Fibroblast of mammary gland (primary cell): ENCODE measurements around the gene PLEKHA5.

ENCODE experiments used
- DNase-seq: peaks from one replicate; pipeline ENCODE4 v3.0.0-alpha.2; 2010; ENCODE audit warnings: low read depth
- H3K4me3 ChIP-seq: 2 replicates; pipeline ENCODE4 v1.5.1; 2011; ENCODE audit warnings: low read depth, mild to moderate bottlenecking, low read length, moderate library complexity; ENCODE audit not compliant: control insufficient read depth
- CTCF ChIP-seq: conservative IDR thresholded peaks from 2 replicates; pipeline ENCODE4 v1.5.1; 2011; ENCODE audit warnings: low read depth, low read length, inconsistent platforms; ENCODE audit not compliant: control insufficient read depth, insufficient read depth

PLEKHA5 gene

GRCh38 chr12:19311165-19311564 is 181.6 kb downstream of the PLEKHA5 start:
- no peak overlapping the region for H3K4me3 ChIP-seq
- no peak for TF ChIP-seq CTCF
- no peak for DNase-seq

- no peak overlapping the region for H3K4me3 ChIP-seq
- TF ChIP-seq CTCF = no peak
- no peak for DNase-seq
Measured at GRCh38 chr12:19312637-19313036, 183.1 kb downstream of the PLEKHA5 start.

GRCh38 chr12:19316425-19316824 is 186.9 kb downstream of the PLEKHA5 start:
- no peak for TF ChIP-seq CTCF
- no peak overlapping the region for H3K4me3 ChIP-seq
- peak; percentile 31 for DNase-seq

GRCh38 chr12:19322376-19322775 is 192.8 kb downstream of the PLEKHA5 start:
- no peak for TF ChIP-seq CTCF
- H3K4me3 ChIP-seq = no peak overlapping the region
- DNase-seq = no peak

GRCh38 chr12:19323805-19324204 is 194.3 kb downstream of the PLEKHA5 start:
- no peak overlapping the region for H3K4me3 ChIP-seq
- DNase-seq = no peak
- TF ChIP-seq CTCF = no peak

- no peak overlapping the region for H3K4me3 ChIP-seq
- TF ChIP-seq CTCF = no peak
- DNase-seq = no peak
Measured at GRCh38 chr12:19326102-19326501, 196.6 kb downstream of the PLEKHA5 start.

- no peak for TF ChIP-seq CTCF
- no peak for DNase-seq
- no peak overlapping the region for H3K4me3 ChIP-seq
Measured at GRCh38 chr12:19332196-19332595, 202.7 kb downstream of the PLEKHA5 start.
